HCT116 (cell line): ENCODE data around the gene ESR2.

ENCODE experiments used
- CTCF ChIP-seq, 3 experiments: fragments of 200-600 bp in 1 of 3; sonication (generic) in 1 of 3; IDR thresholded peaks in 2 of 3; conservative IDR thresholded peaks in 1 of 3; 2 replicates each; pipeline ENCODE4 v1.5.1; 2012 to 2017; ENCODE audit warnings: low read depth in 2 of 3, low read length in 2 of 3, antibody characterized with exemption in 1 of 3, borderline replicate concordance in 1 of 3, control low read depth in 1 of 3, mild to moderate bottlenecking in 1 of 3, mixed read lengths in 1 of 3, mixed run types in 1 of 3, moderate library complexity in 1 of 3; ENCODE audit not compliant: insufficient read depth in 1 of 3
- EGR1 ChIP-seq: IDR thresholded peaks from 2 replicates; pipeline ENCODE4 v1.6.1; 2012; ENCODE audit warnings: low read depth
- TF ChIP-seq, protein P1 (sequence below): IDR thresholded peaks from 2 replicates; pipeline ENCODE4 v1.6.1; 2011; ENCODE audit warnings: mild to moderate bottlenecking, low read length, moderate library complexity; ENCODE audit not compliant: insufficient replicate concordance; ENCODE audit errors: extremely low read depth

DNA sequence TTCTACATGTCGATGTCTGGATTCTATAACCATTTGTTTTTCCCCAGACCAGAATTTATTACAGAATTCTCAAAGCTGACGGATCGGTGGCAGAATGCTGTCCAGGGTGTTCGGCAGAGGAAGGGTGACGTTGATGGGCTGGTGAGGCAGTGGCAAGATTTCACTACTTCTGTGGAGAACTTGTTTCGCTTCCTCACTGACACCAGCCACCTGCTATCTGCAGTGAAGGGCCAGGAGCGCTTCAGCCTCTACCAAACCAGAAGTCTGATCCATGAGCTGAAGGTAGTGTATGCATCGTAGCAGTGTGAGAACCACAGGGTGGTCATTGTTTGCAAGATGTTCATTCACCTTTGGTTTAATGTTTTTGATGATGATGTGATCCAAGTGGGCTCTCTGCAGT, 124.0 kb downstream of the ESR2 start:
- TF ChIP-seq, protein P1, sequence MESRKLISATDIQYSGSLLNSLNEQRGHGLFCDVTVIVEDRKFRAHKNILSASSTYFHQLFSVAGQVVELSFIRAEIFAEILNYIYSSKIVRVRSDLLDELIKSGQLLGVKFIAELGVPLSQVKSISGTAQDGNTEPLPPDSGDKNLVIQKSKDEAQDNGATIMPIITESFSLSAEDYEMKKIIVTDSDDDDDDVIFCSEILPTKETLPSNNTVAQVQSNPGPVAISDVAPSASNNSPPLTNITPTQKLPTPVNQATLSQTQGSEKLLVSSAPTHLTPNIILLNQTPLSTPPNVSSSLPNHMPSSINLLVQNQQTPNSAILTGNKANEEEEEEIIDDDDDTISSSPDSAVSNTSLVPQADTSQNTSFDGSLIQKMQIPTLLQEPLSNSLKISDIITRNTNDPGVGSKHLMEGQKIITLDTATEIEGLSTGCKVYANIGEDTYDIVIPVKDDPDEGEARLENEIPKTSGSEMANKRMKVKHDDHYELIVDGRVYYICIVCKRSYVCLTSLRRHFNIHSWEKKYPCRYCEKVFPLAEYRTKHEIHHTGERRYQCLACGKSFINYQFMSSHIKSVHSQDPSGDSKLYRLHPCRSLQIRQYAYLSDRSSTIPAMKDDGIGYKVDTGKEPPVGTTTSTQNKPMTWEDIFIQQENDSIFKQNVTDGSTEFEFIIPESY = no peak
- TF ChIP-seq EGR1 = no peak
- no peak for TF ChIP-seq CTCF (IDR thresholded peaks at IDR 0.05 in 2 of 3, conservative IDR thresholded peaks at IDR 0.05 in 1 of 3; ENCODE audit: borderline replicate concordance in 1 of 3, insufficient read depth in 1 of 3, low read depth in 2 of 3, low read length in 2 of 3)
